H54 (cell line): ENCODE measurements around the gene KXD1.

Experiments used
- DNase-seq: peaks from one replicate; pipeline ENCODE4 v3.0.0; 2011; ENCODE audit warnings: low spot score, mixed read lengths; ENCODE audit not compliant: insufficient read length
- FAIRE-seq: peaks from 3 replicates; lab custom pipeline; 2011; peaks lifted over from hg19 to GRCh38; lab: Jason Lieb, UNC
- POLR2A ChIP-seq: IDR thresholded peaks from 2 replicates; pipeline ENCODE4 v1.6.1; 2011; ENCODE audit warnings: low read depth, mild to moderate bottlenecking, low read length

KXD1 gene

GRCh38 chr19:18605196-18605545 is 47.5 kb downstream of the KXD1 start:
- FAIRE-seq (no peak), DNase-seq (no peak)
- TF ChIP-seq POLR2A: no peak

- no peak for FAIRE-seq
- TF ChIP-seq POLR2A: no peak
- DNase-seq: no peak
Observed at GRCh38 chr19:18605546-18606280, 48.0 kb downstream of the KXD1 start.

GRCh38 chr19:18606281-18607225 is 48.9 kb downstream of the KXD1 start, which contains the start of gene CRLF1:
CRLF1 (minus strand) TSS chr19:18606799; CDS start chr19:18606656, 143 bp downstream.
- no peak for DNase-seq
- no peak for TF ChIP-seq POLR2A
- no peak for FAIRE-seq

DNA sequence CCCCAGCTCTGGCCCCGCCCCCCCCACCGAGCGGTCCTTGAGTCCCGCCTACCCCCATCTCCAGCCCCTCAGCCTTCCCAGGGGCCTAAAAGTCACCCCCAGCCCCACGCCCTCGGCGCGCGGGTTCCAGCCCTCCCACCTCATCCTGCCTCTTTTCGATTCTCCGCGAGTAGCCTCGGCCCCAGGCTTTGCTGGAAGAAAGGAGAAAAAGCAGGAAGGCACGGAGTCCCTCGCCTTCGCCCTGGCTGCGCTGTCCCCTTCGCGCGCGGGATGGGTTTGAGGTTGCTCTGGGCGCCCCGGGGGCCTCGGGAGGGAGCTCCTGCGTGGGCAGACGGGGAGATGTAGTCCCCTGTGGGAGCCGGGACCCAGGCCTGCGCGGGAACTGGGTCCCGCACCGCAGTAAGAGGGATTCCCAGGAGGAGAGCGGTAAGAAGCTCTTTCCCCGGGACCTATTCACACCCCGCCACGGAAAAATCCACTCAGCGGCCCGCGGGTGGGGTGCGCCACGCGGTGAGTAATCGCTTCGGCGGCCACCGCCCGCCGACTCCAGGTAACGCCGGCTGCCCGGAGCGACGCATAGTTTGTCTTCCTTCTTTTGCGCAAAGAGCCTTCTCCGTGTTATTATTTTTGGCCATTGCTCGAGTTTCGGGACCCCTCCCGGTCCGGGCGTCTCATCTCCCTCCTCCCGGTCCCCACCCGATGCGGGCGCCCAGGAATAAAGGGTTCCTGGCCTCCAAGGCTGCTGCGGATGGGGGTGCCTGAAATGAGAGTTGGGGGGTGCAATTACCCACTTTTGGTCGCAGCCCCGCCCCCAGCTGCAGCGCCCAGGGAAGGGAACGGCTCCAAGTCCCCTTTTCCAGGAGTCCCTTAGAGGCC is 49.8 kb downstream of the KXD1 start:
- no peak for TF ChIP-seq POLR2A
- DNase-seq: no peak
- FAIRE-seq: no peak

GRCh38 chr19:18608102-18608804 is 50.6 kb downstream of the KXD1 start:
- no peak for FAIRE-seq
- no peak for DNase-seq
- TF ChIP-seq POLR2A: no peak

DNA sequence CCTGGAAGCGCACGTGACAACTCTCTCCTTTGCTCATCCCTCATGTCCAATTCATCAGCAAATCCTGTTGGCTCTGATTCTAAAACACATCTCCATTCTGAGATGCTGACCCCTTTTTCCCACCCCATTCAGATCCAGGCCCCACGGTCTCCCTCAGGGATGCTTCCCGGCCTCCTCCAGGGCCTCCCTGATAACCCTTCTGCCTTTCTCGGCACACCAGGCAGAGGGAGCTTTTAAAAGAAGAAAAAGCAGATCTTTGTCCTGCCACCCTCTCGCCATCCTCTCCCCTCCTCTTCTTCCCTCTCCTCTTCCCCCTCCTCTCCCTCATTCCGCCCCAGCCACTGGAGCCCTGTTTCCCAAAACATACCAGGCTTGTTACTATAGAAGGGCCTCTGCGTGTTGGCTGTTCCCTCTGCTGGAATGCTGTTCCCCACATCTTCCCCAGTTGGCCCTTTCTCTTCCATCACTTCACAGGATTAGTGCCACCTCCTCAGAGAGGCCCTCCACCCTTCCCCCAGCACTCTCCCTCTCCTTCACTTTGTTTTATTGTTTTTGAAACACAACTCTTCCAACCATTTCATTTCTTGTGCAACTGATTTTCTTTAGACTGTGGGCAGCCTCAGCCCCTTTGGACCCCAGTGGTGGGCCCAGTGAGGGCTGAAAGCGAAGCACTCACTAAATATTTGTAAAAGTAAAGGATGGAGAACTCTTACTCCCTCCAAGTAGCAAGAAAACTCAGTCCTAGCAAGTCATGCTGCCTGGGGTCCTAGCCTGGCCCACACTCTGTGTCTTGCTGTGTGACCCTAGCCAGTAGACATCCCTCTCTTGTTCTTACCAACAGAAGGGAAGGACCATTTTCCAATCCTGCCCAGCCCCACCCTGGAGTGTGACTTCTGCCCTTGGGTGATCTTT is 51.4 kb downstream of the KXD1 start:
- FAIRE-seq (no peak), DNase-seq (no peak)
- TF ChIP-seq POLR2A: no peak

GRCh38 chr19:18609717-18610051 is 52.0 kb downstream of the KXD1 start:
- FAIRE-seq (no peak), DNase-seq (no peak)
- no peak for TF ChIP-seq POLR2A

DNA sequence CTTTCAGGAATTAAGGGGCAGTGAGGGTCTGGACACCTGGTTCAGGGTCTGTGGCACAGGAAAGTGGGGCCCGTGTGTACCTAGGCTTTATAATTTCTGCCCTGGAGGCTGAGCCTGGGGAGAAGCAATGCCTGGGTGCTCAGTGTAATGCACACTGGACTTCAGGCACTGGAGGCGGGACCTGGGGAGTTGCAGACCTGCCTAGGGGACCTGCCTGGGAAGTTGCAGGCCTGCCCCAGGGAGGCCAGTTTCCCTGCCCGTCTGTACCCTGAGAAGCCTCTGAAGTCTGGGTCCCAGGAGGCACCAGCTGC is 52.5 kb downstream of the KXD1 start:
- no peak for DNase-seq
- TF ChIP-seq POLR2A: no peak
- FAIRE-seq: no peak

DNA sequence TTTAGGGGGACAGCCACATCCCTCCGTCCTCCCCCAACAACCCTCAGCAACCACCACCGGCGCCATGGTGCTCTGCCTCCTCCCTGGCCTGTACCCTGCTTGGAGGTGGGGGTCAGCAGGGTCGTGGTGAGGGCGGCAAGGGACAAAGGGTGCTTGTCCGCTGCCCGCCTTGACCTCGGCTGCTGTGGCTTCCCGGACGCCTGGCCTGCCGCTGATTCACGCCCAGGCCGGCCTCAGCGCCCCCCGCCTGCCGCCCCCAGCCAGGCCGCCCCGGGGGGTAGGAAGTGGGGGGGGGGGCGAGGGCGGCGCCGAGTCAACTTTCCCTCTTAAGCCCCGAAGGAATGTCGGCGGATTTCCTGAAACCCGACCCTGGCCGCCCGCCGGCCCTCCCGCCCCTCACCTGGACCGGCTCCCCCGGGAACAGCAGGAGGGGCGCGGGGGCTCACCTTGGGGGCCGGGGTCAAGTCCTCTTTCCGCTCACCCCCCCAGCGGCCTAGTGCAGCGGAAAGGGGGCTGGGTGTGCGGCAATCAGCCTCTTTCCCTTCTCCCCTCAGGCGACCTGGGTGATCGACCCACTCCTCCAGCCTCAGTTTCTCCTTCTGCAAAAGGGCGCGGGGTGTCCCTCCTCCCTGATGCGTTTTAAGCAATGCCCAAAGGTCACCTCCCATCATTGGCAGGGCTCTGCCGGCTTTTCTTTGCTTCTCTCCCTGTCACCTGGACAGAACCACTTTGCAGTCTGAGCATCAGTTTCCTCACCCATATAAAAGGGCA is 53.1 kb downstream of the KXD1 start:
- DNase-seq: no peak
- FAIRE-seq: no peak
- TF ChIP-seq POLR2A: no peak

- FAIRE-seq: no peak
- DNase-seq: no peak
- no peak for TF ChIP-seq POLR2A
Observed at GRCh38 chr19:18611327-18612050, 53.8 kb downstream of the KXD1 start.
